NCI-H187 treated with DMSO at 0.1 percent for 48 hours (cell line): Measurements from ENCODE around the gene CHAC2.
A peak's percentile ranks its signal among the peaks of the same experiment; 100 is the strongest.
"Not testable (repeated sequence)": the region's sequence is repeated elsewhere in the genome, so short reads cannot be mapped to it uniquely, and the experiment has no call there.

Source experiments
- DNase-seq: peaks from one replicate; lab custom pipeline; 2025; lab: John Stamatoyannopoulos, UW

CHAC2 gene

GRCh38 chr2:53767405-53768241, at the start of gene CHAC2:
Gene CHAC2 (plus strand): TSS chr2:53767804. CDS start chr2:53767887, 83 bp downstream.
- DNase-seq = peak; percentile 77

DNA sequence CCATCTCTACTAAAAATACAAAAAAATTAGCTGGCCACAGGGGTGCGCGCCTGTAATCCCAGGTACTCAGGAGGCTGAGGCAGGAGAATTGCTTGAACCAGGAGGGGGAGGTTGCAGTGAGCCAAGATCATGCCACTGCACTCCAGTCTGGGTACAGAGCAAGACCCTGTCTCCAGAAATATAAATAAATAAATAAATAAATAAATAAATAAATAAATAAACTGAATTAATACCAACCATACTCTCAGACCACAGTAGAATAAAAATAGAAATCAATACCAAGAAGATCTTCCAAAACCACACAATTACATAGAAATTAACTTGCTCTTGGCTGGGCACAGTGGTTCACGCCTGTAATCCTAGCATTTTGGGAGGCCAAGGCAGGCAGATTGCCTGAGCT, 46.7 kb upstream of the CHAC2 start:
- DNase-seq = not testable (repeated sequence)

GRCh38 chr2:53724536-53724935, 43.1 kb upstream of the CHAC2 start:
- DNase-seq = no peak

- no peak for DNase-seq
These were observed 41.9 kb upstream of the CHAC2 start for GRCh38 chr2:53725662-53726061.

GRCh38 chr2:53727921-53728320, 39.7 kb upstream of the CHAC2 start:
- DNase-seq = no peak

DNA sequence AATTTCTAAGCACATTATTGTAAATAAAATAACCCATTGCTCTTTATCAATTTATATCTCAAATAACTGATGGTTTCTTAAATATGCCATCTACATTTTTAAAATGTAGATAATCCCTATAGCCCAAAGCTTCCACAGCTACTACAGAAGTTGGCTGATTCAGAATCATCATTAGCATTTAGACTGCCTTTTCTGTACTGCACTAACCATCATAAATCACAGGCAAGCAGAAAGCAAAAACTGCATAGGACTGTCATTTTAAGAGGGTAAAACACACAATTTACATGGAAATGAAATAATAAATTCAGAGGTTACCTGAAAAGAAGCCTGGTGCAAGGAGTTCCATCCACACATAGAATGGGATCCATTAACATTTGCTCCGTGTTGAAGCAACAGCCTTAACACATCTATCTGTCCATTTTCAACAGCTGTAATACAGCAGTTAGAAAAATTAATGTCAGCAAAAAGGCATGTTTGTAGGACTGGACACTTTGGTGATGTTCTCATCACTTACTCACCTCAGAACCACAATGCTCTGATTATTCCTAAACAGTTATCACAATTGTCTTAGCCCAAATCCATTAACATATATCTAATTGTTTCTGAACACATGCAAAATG, 38.4 kb upstream of the CHAC2 start:
- DNase-seq = no peak

DNA sequence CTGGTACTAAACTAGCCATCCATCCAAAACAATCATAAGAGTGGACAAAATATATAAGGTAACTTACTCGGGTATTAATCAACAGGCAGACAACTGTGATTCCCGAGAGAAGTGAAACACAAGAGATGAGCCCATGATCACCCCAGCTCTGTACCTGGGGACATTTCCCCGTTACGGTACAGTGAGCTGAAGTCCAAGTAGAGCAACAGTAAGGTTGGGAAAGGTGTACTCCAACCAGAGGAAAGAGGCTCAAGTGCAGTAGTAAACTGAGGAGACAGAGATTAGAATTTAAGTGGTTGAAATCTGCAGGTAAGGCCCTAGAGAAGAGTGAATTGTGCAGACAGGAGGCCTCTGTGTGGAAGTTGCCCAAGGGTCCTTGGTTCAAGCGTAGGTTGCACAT, 30.5 kb upstream of the CHAC2 start:
- no peak for DNase-seq

- DNase-seq = no peak
These were observed 28.6 kb upstream of the CHAC2 start for GRCh38 chr2:53739032-53739431.

DNA sequence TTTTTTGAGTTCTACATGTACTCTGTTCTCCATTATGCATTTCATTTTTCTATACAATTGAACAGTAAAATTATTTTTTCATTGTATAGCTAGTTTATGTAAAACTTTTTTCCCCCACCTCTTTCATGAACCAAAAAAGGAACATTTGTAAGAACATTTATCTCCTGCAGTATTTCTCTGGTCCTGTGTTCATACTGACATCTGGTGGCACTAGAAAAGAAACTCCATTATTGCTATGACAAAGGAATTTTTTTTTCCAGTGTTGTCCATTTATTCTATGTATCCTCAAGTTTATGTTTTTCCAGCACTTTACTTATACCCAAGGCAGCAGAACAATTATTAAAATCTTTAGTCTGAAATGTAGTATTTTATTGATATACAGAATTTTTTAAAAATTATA, 27.4 kb upstream of the CHAC2 start:
- no peak for DNase-seq

DNA sequence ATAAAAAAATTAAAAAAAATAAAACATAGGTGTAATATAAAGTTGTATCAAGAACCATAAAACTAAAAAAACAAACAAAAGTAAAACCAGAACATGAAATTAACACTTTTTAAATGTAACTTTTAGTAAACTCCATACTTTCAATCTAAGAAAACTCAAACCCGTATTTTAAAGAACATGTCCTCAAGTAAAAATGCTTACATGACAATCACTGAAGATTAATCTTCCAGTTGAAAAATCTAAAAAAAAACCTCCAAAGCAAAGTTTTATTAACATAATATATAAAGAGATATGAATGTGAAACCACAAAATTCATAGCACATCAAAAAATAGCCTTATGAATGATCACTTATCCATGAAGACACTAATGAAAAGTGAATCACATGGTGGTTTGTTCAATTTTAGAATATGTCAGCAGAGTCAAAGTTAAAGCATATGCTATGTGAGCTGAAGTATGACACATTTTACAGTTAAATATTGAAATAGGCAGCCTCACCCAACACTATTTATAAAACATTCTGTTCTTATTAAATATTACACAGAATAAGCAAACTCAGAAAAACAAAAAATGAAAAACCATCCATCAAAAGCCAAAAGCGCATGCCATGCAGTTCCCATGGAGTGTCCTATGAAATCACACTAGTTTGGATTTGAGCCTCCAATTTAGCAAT, 23.1 kb upstream of the CHAC2 start:
- no peak for DNase-seq

DNA sequence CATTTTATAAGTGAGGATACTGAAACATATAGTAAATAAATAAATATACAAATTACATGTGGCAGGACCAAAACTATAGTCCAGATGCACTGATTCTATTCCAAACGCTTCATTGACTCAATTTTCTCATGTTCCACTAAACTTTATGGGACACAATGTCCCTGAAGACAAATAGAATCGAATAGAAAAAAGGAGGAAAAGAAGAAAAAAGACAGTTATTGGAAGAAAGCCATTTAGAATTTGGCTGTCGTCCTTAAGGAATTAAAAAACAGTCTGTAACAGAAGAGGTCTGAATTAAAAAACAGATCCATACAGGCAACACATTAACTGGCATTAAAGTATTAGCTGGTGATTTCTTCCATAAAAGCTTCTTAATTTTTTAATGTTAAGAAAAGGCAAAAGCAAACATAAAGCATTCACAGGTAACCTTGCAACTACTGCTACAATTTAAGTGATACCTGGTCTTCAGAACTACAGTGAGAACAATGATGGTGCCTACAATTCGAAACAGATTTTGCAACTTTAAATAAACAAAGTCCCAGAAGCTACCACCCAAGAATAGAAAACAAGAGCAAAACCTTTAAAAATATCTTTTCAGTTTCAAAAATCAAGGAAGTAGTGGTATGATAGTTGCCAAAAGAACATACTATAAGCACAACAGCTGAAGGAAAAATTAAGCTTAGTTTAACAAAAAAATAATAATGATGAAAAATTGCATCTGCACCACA, 17.4 kb upstream of the CHAC2 start:
- DNase-seq = no peak

- no peak for DNase-seq
These were observed 15.9 kb upstream of the CHAC2 start for GRCh38 chr2:53751728-53752127.

GRCh38 chr2:53752385-53752784, 15.2 kb upstream of the CHAC2 start:
- DNase-seq = no peak

- no peak for DNase-seq
These were observed 14.6 kb upstream of the CHAC2 start for GRCh38 chr2:53753041-53753440.

DNA sequence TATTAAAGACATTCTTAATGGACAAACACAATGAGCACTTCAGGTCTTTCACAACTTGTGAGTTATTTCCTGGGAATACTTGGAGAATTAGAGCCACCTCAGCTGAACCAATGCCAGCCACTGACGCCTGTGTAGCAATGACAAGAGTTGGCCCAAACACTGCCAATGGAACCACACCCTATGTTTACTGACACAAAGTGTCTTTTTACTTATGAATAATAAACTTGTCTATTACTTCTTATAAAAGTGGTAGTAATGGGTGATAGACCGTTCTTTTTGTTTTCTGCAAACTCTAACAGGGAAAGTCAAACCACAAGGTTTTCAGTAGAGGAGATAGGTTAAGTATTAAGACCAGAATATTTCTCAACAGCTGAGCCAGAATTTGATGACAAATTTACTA, 12.5 kb upstream of the CHAC2 start:
- no peak for DNase-seq

- DNase-seq = no peak
These were observed 11.0 kb upstream of the CHAC2 start for GRCh38 chr2:53756644-53757043.

GRCh38 chr2:53757206-53757605, 10.4 kb upstream of the CHAC2 start:
- DNase-seq = not testable (repeated sequence)

- no peak for DNase-seq
These were observed 1.8 kb upstream of the CHAC2 start for GRCh38 chr2:53765767-53766166.

DNA sequence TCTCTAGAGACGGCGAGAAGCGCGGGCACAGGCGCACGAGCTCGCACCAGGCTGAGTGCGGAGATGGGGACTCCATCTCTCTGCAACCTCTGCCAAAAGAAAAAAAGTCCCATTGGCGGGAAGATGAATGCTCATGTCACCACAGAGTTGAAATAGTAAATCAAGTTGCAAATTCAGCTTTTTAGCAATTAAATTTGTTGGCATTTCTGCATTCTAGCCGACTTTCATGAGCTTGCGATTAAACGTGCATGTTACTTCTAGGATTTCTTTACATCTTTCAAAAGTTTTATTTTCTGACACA, 588 bp downstream of the CHAC2 start:
- DNase-seq = no peak

- no peak for DNase-seq
These were observed 1.8 kb downstream of the CHAC2 start for GRCh38 chr2:53769318-53769945.

GRCh38 chr2:53770264-53770663, 2.7 kb downstream of the CHAC2 start:
- DNase-seq = no peak

DNA sequence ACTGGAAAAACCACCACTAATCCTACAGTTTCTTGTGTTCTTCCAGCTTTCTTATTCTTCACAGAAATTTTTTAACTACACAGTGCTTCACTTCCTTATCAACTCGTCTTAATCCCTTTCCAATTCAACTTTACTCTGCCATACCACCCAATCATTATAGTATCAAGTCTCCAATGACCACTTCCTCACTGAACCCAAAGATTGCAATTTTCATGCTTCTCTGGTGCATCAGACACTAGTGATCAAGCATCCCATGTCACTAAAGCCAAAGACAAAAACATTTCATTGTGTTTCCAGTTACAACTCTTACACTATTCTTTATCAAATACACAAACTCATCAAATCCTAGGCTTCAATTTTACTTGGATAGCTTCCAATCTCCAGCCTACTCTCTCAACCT, 9.5 kb downstream of the CHAC2 start:
- DNase-seq = no peak
